Measurements from ENCODE around the gene NRP1. TPM values are rescaled to one million over a fixed set of nuclear protein-coding genes. Genes with fewer than 3 reads are reported as not detected.

NRP1 gene
- total RNA-seq, 4 donors from 2014 or later: 3.1 to 27.7 (median 12.0) TPM

DNA sequence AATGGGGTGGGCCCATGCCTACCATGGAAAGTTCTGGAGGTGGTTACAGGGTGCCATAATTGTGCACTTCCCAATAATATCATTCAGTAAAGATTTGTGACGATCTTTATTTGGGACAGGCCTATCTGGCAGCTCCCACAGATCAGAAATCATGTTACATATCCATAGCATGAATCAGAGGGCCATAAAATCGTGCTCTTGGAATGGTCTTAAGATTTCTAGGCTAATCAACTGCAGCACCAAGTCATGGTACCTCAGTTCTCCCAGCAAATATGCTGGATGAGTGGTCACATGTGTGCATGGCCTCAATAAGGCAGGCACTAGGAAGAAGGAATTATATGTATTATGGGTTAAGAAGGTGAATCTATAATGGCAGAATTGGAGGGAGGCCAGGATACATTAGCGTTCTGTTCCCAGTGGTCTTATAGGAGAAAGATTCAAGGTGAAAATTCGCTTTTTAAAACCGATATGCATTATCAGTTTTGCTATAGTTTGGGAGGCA is 134.7 kb downstream of the NRP1 start:
- Histone ChIP-seq H3K4me3 (no peak overlapping the region), H3K27me3 (no peaks in the 10 kb centered on the region), H3K36me3 (peaks cover 0 to 25% (median 0%) of the 10 kb centered on the region in 3 donors), H3K9me3 (no peaks in the 10 kb centered on the region), H3K4me1 (peaks cover 0 to 26% (median 5%) of the 10 kb centered on the region in 3 donors), H3K27ac (no peak overlapping the region)
- TF ChIP-seq POLR2A (IDR thresholded peaks at IDR 0.05): no peak
- TF ChIP-seq CTCF (IDR thresholded peaks at IDR 0.05): no peak
- intact Hi-C loops (cut with DNase I): loop anchor here (10.0 kb wide), 1 partner anchor 125 kb away; no protein-coding TSS in a partner anchor
- no peak for DNase-seq
- WGBS, 2 donors: 80 to 83% methylated on average over 5 of the region's 5 CpGs

GRCh38 chr10:33198610-33199009 is 135.9 kb downstream of the NRP1 start:
- intact Hi-C loops (cut with DNase I): loop anchor here (10.0 kb wide), 1 partner anchor 126 kb away; no protein-coding TSS in a partner anchor
- DNase-seq: no peak
- WGBS, 2 donors: 68 to 70% methylated on average over 2 of the region's 2 CpGs
- peaks cover 0 to 23% (median 0%) of the 10 kb centered on the region in 3 donors for H3K36me3 ChIP-seq
- no peaks in the 10 kb centered on the region for H3K27me3 ChIP-seq
- H3K4me3 ChIP-seq: no peak overlapping the region
- no peak overlapping the region for H3K27ac ChIP-seq
- H3K4me1 ChIP-seq: peaks cover 4 to 38% (median 9%) of the 10 kb centered on the region in 3 donors
- H3K9me3 ChIP-seq: no peaks in the 10 kb centered on the region
- no peak for TF ChIP-seq POLR2A (IDR thresholded peaks at IDR 0.05)
- TF ChIP-seq CTCF (IDR thresholded peaks at IDR 0.05): no peak

- peak overlapping the region in 1 of 4 donors; percentile 21 for H3K4me3 ChIP-seq
- H3K36me3 ChIP-seq: peaks cover 0 to 13% (median 0%) of the 10 kb centered on the region in 3 donors
- H3K4me1 ChIP-seq: peaks cover 7 to 45% (median 11%) of the 10 kb centered on the region in 3 donors
- no peak for TF ChIP-seq CTCF (IDR thresholded peaks at IDR 0.05)
- TF ChIP-seq POLR2A (IDR thresholded peaks at IDR 0.05): no peak
- DNase-seq: no peak
- H3K27ac ChIP-seq: peak overlapping the region in 3 of 4 donors; percentile 47 to 59 (median 48)
- 49% methylated on average over 16 of the region's 16 CpGs for WGBS, 2 donors
- no peaks in the 10 kb centered on the region for H3K27me3 ChIP-seq
- H3K9me3 ChIP-seq: no peaks in the 10 kb centered on the region
- intact Hi-C loops (cut with DNase I): loop anchor here (10.0 kb wide), 1 partner anchor 128 kb away; no protein-coding TSS in a partner anchor
Measured at GRCh38 chr10:33196710-33197491, 137.6 kb downstream of the NRP1 start.

DNA sequence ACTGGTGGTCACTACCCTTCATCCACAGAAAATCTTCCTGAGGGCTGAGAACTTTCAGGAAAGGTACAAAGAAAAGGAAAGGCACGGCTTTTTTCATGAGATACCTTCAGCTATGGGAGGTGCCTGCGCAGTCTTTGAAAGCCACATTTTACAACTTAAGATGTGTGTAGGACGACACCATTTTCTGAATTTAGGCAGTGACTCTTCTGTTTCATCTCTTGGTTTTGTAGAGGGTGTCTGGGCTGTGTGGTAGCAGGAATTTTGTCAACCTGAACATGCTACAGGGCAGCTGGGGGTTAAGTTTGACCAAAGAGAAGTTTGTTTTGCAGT is 138.1 kb downstream of the NRP1 start:
- Histone ChIP-seq H3K9me3 (no peaks in the 10 kb centered on the region), H3K27me3 (no peaks in the 10 kb centered on the region), H3K4me3 (no peak overlapping the region), H3K4me1 (peaks cover 7 to 45% (median 11%) of the 10 kb centered on the region in 3 donors), H3K36me3 (peaks cover 0 to 13% (median 0%) of the 10 kb centered on the region in 3 donors), H3K27ac (peak overlapping the region in 3 of 4 donors; percentile 47 to 59 (median 48))
- intact Hi-C loops (cut with DNase I): loop anchor here (10.0 kb wide), 1 partner anchor 128 kb away; no protein-coding TSS in a partner anchor
- WGBS, 2 donors: 62 to 84% methylated on average over 3 of the region's 3 CpGs
- DNase-seq: no peak
- no peak for TF ChIP-seq CTCF (IDR thresholded peaks at IDR 0.05)
- TF ChIP-seq POLR2A (IDR thresholded peaks at IDR 0.05): no peak
